ENCODE measurements around the gene PLEKHN1.

DNA sequence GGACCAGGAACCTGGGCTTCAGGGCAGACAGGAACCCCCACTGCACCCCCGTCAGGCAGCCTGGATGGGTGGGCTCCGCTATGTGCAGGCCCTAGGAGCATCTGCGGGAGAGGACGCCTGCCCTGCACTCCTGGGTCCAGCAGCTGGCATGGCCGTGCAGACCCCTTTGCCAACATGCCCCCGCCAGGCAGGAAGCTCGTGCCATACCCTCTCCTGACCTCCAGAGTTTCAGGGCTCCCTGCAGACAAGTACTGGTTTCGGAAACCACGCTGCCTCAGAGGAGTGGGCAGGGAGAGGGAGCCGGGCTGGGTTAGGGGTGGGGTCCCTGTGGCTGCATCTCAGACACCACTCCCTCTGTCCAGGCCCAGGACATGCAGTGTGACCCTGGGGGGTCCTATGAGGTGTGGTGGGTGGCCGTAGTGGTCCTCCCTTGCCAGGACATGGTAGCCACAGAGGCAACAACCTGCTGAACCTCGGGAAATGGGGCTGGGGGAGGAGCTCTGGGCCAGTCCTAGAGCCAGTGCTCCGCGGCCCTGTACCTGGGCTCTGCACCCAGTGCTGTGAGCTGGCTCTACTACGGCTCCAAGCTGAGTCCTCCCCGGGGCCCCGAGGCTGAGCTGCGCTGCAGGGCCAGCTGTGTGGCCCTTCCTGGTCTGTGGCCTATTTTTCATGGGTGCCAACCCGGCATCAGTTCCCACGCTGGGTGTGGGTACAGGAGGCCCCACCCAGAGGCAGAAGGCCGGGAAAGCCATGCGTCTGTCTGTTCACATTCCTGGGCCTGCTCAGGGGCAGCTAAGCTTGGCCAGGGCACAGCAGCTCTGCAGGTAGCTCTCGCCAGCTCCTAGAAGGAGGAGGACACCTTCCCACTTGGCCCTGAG is 1.4 kb downstream of the PLEKHN1 start:
- TF ChIP-seq, protein P1, sequence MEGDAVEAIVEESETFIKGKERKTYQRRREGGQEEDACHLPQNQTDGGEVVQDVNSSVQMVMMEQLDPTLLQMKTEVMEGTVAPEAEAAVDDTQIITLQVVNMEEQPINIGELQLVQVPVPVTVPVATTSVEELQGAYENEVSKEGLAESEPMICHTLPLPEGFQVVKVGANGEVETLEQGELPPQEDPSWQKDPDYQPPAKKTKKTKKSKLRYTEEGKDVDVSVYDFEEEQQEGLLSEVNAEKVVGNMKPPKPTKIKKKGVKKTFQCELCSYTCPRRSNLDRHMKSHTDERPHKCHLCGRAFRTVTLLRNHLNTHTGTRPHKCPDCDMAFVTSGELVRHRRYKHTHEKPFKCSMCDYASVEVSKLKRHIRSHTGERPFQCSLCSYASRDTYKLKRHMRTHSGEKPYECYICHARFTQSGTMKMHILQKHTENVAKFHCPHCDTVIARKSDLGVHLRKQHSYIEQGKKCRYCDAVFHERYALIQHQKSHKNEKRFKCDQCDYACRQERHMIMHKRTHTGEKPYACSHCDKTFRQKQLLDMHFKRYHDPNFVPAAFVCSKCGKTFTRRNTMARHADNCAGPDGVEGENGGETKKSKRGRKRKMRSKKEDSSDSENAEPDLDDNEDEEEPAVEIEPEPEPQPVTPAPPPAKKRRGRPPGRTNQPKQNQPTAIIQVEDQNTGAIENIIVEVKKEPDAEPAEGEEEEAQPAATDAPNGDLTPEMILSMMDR (tag by site-specific recombination; IDR thresholded peaks at IDR 0.05) = no peak
- TF ChIP-seq ZSCAN30 (tag by site-specific recombination; IDR thresholded peaks at IDR 0.05) (no peak), TRIM28 (IDR thresholded peaks at IDR 0.05; ENCODE audit: borderline replicate concordance, low read length) (no peak), ZBTB20 (tag by site-specific recombination; IDR thresholded peaks at IDR 0.05) (no peak), BCL11A (tag by site-specific recombination; IDR thresholded peaks at IDR 0.05; ENCODE audit: low read depth) (no peak), SP2 (tag by site-specific recombination; IDR thresholded peaks at IDR 0.05) (no peak), HOXD13 (CRISPR knock-in tag; IDR thresholded peaks at IDR 0.05; ENCODE audit: borderline replicate concordance) (no peak), ZNF558 (tag by site-specific recombination; IDR thresholded peaks at IDR 0.05) (no peak), ZBTB8A (tag by site-specific recombination; IDR thresholded peaks at IDR 0.05) (no peak), FEZF1 (tag by site-specific recombination; IDR thresholded peaks at IDR 0.05) (no peak)
- TF ChIP-seq, protein P2, sequence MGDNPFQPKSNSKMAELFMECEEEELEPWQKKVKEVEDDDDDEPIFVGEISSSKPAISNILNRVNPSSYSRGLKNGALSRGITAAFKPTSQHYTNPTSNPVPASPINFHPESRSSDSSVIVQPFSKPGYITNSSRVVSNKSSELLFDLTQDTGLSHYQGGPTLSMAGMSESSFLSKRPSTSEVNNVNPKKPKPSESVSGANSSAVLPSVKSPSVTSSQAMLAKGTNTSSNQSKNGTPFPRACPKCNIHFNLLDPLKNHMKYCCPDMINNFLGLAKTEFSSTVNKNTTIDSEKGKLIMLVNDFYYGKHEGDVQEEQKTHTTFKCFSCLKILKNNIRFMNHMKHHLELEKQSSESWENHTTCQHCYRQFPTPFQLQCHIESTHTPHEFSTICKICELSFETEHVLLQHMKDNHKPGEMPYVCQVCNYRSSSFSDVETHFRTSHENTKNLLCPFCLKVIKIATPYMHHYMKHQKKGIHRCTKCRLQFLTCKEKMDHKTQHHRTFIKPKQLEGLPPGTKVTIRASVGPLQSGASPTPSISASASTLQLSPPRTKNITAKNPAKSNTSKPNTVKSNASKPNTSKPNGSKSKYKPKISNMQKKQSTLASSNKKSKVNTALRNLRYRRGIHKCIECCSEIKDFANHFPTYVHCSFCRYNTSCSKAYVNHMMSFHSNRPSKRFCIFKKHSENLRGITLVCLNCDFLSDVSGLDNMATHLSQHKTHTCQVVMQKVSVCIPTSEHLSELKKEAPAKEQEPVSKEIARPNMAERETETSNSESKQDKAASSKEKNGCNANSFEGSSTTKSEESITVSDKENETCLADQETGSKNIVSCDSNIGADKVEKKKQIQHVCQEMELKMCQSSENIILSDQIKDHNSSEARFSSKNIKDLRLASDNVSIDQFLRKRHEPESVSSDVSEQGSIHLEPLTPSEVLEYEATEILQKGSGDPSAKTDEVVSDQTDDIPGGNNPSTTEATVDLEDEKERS (tag by site-specific recombination; IDR thresholded peaks at IDR 0.05) = no peak
- TF ChIP-seq, protein P3, sequence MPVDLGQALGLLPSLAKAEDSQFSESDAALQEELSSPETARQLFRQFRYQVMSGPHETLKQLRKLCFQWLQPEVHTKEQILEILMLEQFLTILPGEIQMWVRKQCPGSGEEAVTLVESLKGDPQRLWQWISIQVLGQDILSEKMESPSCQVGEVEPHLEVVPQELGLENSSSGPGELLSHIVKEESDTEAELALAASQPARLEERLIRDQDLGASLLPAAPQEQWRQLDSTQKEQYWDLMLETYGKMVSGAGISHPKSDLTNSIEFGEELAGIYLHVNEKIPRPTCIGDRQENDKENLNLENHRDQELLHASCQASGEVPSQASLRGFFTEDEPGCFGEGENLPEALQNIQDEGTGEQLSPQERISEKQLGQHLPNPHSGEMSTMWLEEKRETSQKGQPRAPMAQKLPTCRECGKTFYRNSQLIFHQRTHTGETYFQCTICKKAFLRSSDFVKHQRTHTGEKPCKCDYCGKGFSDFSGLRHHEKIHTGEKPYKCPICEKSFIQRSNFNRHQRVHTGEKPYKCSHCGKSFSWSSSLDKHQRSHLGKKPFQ (tag by site-specific recombination; IDR thresholded peaks at IDR 0.05) = no peak
- TF ChIP-seq, protein P4, sequence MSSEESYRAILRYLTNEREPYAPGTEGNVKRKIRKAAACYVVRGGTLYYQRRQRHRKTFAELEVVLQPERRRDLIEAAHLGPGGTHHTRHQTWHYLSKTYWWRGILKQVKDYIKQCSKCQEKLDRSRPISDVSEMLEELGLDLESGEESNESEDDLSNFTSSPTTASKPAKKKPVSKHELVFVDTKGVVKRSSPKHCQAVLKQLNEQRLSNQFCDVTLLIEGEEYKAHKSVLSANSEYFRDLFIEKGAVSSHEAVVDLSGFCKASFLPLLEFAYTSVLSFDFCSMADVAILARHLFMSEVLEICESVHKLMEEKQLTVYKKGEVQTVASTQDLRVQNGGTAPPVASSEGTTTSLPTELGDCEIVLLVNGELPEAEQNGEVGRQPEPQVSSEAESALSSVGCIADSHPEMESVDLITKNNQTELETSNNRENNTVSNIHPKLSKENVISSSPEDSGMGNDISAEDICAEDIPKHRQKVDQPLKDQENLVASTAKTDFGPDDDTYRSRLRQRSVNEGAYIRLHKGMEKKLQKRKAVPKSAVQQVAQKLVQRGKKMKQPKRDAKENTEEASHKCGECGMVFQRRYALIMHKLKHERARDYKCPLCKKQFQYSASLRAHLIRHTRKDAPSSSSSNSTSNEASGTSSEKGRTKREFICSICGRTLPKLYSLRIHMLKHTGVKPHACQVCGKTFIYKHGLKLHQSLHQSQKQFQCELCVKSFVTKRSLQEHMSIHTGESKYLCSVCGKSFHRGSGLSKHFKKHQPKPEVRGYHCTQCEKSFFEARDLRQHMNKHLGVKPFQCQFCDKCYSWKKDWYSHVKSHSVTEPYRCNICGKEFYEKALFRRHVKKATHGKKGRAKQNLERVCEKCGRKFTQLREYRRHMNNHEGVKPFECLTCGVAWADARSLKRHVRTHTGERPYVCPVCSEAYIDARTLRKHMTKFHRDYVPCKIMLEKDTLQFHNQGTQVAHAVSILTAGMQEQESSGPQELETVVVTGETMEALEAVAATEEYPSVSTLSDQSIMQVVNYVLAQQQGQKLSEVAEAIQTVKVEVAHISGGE (tag by site-specific recombination; conservative IDR thresholded peaks at IDR 0.05; ENCODE audit: low read depth) = no peak
- TF ChIP-seq, protein P5, sequence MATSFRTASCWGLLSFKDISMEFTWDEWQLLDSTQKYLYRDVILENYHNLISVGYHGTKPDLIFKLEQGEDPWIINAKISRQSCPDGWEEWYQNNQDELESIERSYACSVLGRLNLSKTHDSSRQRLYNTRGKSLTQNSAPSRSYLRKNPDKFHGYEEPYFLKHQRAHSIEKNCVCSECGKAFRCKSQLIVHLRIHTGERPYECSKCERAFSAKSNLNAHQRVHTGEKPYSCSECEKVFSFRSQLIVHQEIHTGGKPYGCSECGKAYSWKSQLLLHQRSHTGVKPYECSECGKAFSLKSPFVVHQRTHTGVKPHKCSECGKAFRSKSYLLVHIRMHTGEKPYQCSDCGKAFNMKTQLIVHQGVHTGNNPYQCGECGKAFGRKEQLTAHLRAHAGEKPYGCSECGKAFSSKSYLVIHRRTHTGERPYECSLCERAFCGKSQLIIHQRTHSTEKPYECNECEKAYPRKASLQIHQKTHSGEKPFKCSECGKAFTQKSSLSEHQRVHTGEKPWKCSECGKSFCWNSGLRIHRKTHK (tag by site-specific recombination; IDR thresholded peaks at IDR 0.05) = no peak

Data from HEK293 (cell line).